GM23338 (cell line): ENCODE data around the gene CSF3. TPM values are rescaled to one million over a fixed set of nuclear protein-coding genes. Genes with fewer than 3 reads are reported as not detected.

Experiments
- ATAC-seq: fragments of 200-7000 bp; cut with Tn5 transposase; 3 replicates; pipeline ENCODE4 v1.9.1; 2020
- DNase-seq: peaks from one replicate; pipeline ENCODE4 v3.0.0-alpha.2; 2015; ENCODE audit warnings: low spot score
- H2AFZ ChIP-seq: fragments of 200-600 bp; sonication (generic); 2 replicates; pipeline ENCODE4 v1.8.0; 2016; ENCODE audit warnings: antibody characterized with exemption, mild to moderate bottlenecking, moderate library complexity
- H3F3A ChIP-seq: fragments of 200-600 bp; sonication (generic); replicated peaks from 2 replicates; pipeline ENCODE4 v1.8.0; 2017; ENCODE audit warnings: antibody characterized with exemption, mixed run types, low read depth
- H3K27ac ChIP-seq: fragments of 200-600 bp; sonication (generic); 2 replicates; pipeline ENCODE4 v1.6.1; 2016; ENCODE audit warnings: low read depth
- H3K27me3 ChIP-seq: fragments of 200-600 bp; sonication (generic); 2 replicates; pipeline ENCODE4 v1.8.0; 2016; ENCODE audit warnings: mild to moderate bottlenecking, mixed run types, moderate library complexity; ENCODE audit not compliant: insufficient read depth
- H3K36me3 ChIP-seq: fragments of 200-600 bp; sonication (generic); 2 replicates; pipeline ENCODE4 v1.8.0; 2016; ENCODE audit warnings: mild to moderate bottlenecking; ENCODE audit not compliant: insufficient read depth
- H3K4me1 ChIP-seq: fragments of 200-600 bp; sonication (generic); 2 replicates; pipeline ENCODE4 v1.8.0; 2016; ENCODE audit warnings: mild to moderate bottlenecking, moderate library complexity; ENCODE audit not compliant: insufficient read depth
- H3K4me2 ChIP-seq: fragments of 200-600 bp; sonication (generic); 2 replicates; pipeline ENCODE4 v1.7.1; 2017; ENCODE audit warnings: mixed run types
- H3K4me3 ChIP-seq: fragments of 200-600 bp; sonication (generic); 2 replicates; pipeline ENCODE4 v1.6.1; 2016; ENCODE audit warnings: mixed run types
- H3K79me2 ChIP-seq: fragments of 200-600 bp; sonication (generic); replicated peaks from 2 replicates; pipeline ENCODE4 v1.8.0; 2017; ENCODE audit warnings: mild to moderate bottlenecking; ENCODE audit not compliant: insufficient read depth
- H3K9me2 ChIP-seq: fragments of 200-600 bp; sonication (generic); 2 replicates; pipeline ENCODE4 v1.8.0; 2017; ENCODE audit not compliant: insufficient read depth
- H4K20me1 ChIP-seq: fragments of 200-600 bp; sonication (generic); replicated peaks from 2 replicates; pipeline ENCODE4 v1.8.0; 2017; ENCODE audit warnings: mild to moderate bottlenecking; ENCODE audit not compliant: insufficient read depth
- H3K27ac Mint-ChIP-seq: 2 replicates; pipeline ENCODE4 v1.8.0; 2020; ENCODE audit warnings: inconsistent platforms, mild to moderate bottlenecking, moderate library complexity, mixed read lengths
- H3K27me3 Mint-ChIP-seq: 3 replicates; pipeline ENCODE4 v1.8.0; 2022; ENCODE audit warnings: low read depth, mild to moderate bottlenecking, moderate library complexity, mixed read lengths, inconsistent platforms; ENCODE audit not compliant: insufficient read depth, poor library complexity
- H3K36me3 Mint-ChIP-seq: 3 replicates; pipeline ENCODE4 v1.8.0; 2021; ENCODE audit warnings: low read depth, mild to moderate bottlenecking, inconsistent platforms, moderate library complexity, mixed read lengths
- H3K4me1 Mint-ChIP-seq: 3 replicates; pipeline ENCODE4 v1.8.0; 2020; ENCODE audit warnings: mild to moderate bottlenecking, inconsistent platforms, mixed read lengths
- H3K4me3 Mint-ChIP-seq: 3 replicates; pipeline ENCODE4 v1.8.0; 2021; ENCODE audit warnings: moderate library complexity, mild to moderate bottlenecking, inconsistent platforms, mixed read lengths
- H3K9me3 Mint-ChIP-seq: 3 replicates; pipeline ENCODE4 v1.8.0; 2020; ENCODE audit warnings: moderate library complexity, mild to moderate bottlenecking, inconsistent platforms, mixed read lengths
- CTCF ChIP-seq, 2 experiments: fragments of 200-600 bp in 1 of 2; sonication (generic) in 1 of 2; conservative IDR thresholded peaks; 2 replicates each; pipeline versions ENCODE4 v1.5.1 to v1.6.1; 2016 to 2017; ENCODE audit warnings: antibody characterized with exemption in 2 of 2, low read depth in 2 of 2, mild to moderate bottlenecking in 2 of 2, moderate library complexity in 1 of 2
- ETS1 ChIP-seq: IDR thresholded peaks from 2 replicates; pipeline ENCODE4 v1.6.1; 2016; ENCODE audit warnings: antibody characterized with exemption
- POLR2AphosphoS5 ChIP-seq: IDR thresholded peaks from 2 replicates; pipeline ENCODE4 v1.6.1; 2016; ENCODE audit warnings: antibody characterized with exemption, low read depth
- STAT1 ChIP-seq: IDR thresholded peaks from one replicate; pipeline ENCODE4 v1.6.1; 2016; ENCODE audit warnings: antibody characterized with exemption; ENCODE audit not compliant: unreplicated experiment
- ZNF114 ChIP-seq: fragments of 250-450 bp; sonication (Bioruptor Pico); IDR thresholded peaks from 2 replicates; pipeline ENCODE4 v1.5.0; 2020; ENCODE audit warnings: mild to moderate bottlenecking, moderate library complexity
- ZNF462 ChIP-seq: fragments of 250-450 bp; sonication (Bioruptor Pico); IDR thresholded peaks from 2 replicates; pipeline ENCODE4 v1.5.0; 2020; ENCODE audit warnings: mild to moderate bottlenecking, moderate library complexity
- polyA plus RNA-seq: library from polyadenylated mRNA; unstranded; fragments of >200 nt; fragmentation: Nextera tagmentation; extraction: Ambion mirVana; gene quantifications from 2 replicates; pipeline ENCODE4 v1.2.1, GENCODE V29; 2016
- total RNA-seq: library from RNA; depleted of rRNA; stranded (reverse); fragments of >200 nt; shearing (Covaris generic); gene quantifications from 2 replicates; pipeline ENCODE4 v1.2.3, GENCODE V29; 2014

CSF3 gene
- total and polyA plus RNA-seq, 2 experiments from 2014 or later: not detected

GRCh38 chr17:40034426-40035161 is 19.4 kb downstream of the CSF3 start:
- Histone ChIP-seq H3K79me2 (no peaks in the 10 kb centered on the region), H4K20me1 (0 out of 2 replicates have a peak, but pooled peaks cover 2% of the 10 kb centered on the region), H3K4me1 (peaks cover 15% of the 10 kb centered on the region), H3F3A (peaks cover 9% of the 10 kb centered on the region; the same call in 1 of the 2 replicates), H3K4me3 (no peak overlapping the region), H3K27ac (no peak overlapping the region), H3K27me3 (no peaks in the 10 kb centered on the region), H2AFZ (no peak overlapping the region), H3K9me2 (no peaks in the 10 kb centered on the region), H3K4me2 (no peak overlapping the region), H3K36me3 (peaks cover 9% of the 10 kb centered on the region; the same call in 1 of the 2 replicates)
- no peak for DNase-seq
- ATAC-seq: no peak
- TF ChIP-seq ETS1 (no peak), ZNF462 (CRISPR knock-in tag) (no peak)
- Mint-ChIP-seq H3K27me3 (peaks cover 4% of the 10 kb centered on the region), H3K4me3 (no peak overlapping the region), H3K4me1 (peaks cover 21% of the 10 kb centered on the region), H3K27ac (no peak overlapping the region), H3K9me3 (no peaks in the 10 kb centered on the region), H3K36me3 (peaks cover 38% of the 10 kb centered on the region)

- Mint-ChIP-seq H3K27ac (no peak overlapping the region), H3K9me3 (no peaks in the 10 kb centered on the region), H3K4me3 (no peak overlapping the region), H3K36me3 (peaks cover 35% of the 10 kb centered on the region), H3K27me3 (peaks cover 4% of the 10 kb centered on the region), H3K4me1 (peaks cover 21% of the 10 kb centered on the region)
- DNase-seq (peak; percentile 90), ATAC-seq (peak; percentile 95)
- peaks cover 15% of the 10 kb centered on the region for H3K4me1 ChIP-seq
- no peaks in the 10 kb centered on the region for H3K9me2 ChIP-seq
- H3F3A ChIP-seq: peaks cover 9% of the 10 kb centered on the region; the same call in 1 of the 2 replicates
- H4K20me1 ChIP-seq: 0 out of 2 replicates have a peak, but pooled peaks cover 2% of the 10 kb centered on the region
- H2AFZ ChIP-seq: no peak overlapping the region
- no peak overlapping the region for H3K4me3 ChIP-seq
- 0 out of 2 replicates have a peak overlapping the region, but pooled peaks have one; percentile 72 for H3K27ac ChIP-seq
- no peaks in the 10 kb centered on the region for H3K79me2 ChIP-seq
- peaks cover 9% of the 10 kb centered on the region; the same call in 1 of the 2 replicates for H3K36me3 ChIP-seq
- H3K4me2 ChIP-seq: no peak overlapping the region
- no peaks in the 10 kb centered on the region for H3K27me3 ChIP-seq
- TF ChIP-seq POLR2AphosphoS5 (no peak), CTCF (conservative IDR thresholded peaks at IDR 0.05; ENCODE audit: low read depth in 2 of 2) (peak; percentile 87 to 96), STAT1 (no peak), ZNF114 (no peak)
These were observed 19.9 kb downstream of the CSF3 start for GRCh38 chr17:40035162-40035559.
